Measurements from ENCODE around the gene USB1. TPM values are rescaled to one million over a fixed set of nuclear protein-coding genes. Genes with fewer than 3 reads are reported as not detected.
A peak's percentile ranks its signal among the peaks of the same experiment; 100 is the strongest.

USB1 gene, protein sequence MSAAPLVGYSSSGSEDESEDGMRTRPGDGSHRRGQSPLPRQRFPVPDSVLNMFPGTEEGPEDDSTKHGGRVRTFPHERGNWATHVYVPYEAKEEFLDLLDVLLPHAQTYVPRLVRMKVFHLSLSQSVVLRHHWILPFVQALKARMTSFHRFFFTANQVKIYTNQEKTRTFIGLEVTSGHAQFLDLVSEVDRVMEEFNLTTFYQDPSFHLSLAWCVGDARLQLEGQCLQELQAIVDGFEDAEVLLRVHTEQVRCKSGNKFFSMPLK
- total RNA-seq = 10 to 100 TPM; 22.6 to 74.1 TPM

GRCh38 chr16:58000706-58001676, at the start of gene USB1:
Gene USB1 (plus strand): TSS chr16:58001407. CDS start chr16:58001484, 77 bp downstream.
- TF ChIP-seq, protein P1, sequence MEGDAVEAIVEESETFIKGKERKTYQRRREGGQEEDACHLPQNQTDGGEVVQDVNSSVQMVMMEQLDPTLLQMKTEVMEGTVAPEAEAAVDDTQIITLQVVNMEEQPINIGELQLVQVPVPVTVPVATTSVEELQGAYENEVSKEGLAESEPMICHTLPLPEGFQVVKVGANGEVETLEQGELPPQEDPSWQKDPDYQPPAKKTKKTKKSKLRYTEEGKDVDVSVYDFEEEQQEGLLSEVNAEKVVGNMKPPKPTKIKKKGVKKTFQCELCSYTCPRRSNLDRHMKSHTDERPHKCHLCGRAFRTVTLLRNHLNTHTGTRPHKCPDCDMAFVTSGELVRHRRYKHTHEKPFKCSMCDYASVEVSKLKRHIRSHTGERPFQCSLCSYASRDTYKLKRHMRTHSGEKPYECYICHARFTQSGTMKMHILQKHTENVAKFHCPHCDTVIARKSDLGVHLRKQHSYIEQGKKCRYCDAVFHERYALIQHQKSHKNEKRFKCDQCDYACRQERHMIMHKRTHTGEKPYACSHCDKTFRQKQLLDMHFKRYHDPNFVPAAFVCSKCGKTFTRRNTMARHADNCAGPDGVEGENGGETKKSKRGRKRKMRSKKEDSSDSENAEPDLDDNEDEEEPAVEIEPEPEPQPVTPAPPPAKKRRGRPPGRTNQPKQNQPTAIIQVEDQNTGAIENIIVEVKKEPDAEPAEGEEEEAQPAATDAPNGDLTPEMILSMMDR (IDR thresholded peaks at IDR 0.05) = peak; percentile 73 to 83 (median 80)
- TF ChIP-seq POLR2AphosphoS5 (IDR thresholded peaks at IDR 0.05) (peak; percentile 75), POLR2A (IDR thresholded peaks at IDR 0.05) (peak; percentile 65)
- DNase-seq (ENCODE audit: low spot score) = peak; percentile 83
- Histone ChIP-seq H3K27me3 (replicated peaks; ENCODE audit: insufficient read depth) (no peaks in the 10 kb centered on the region), H3K4me1 (replicated peaks) (peaks cover 10% of the 10 kb centered on the region), H3K27ac (peak within 1 kb of the TSS; percentile 75 to 79), H3K36me3 (peaks cover 8 to 19% of the 10 kb centered on the region in 2 donors), H3K9me3 (no peaks in the 10 kb centered on the region), H3K4me3 (peak within 1 kb of the TSS; percentile 71 to 82)
- intact Hi-C loops (cut with DNase I) = loop anchor here (2.0 to 5.0 kb wide), 3 partner anchors 102 to 424 kb away; no protein-coding TSS in a partner anchor
- 2% methylated on average over 68 of the region's 81 CpGs for WGBS

- TF ChIP-seq POLR2AphosphoS5 (IDR thresholded peaks at IDR 0.05) (no peak), POLR2A (IDR thresholded peaks at IDR 0.05) (no peak)
- TF ChIP-seq, protein P1 (IDR thresholded peaks at IDR 0.05) = no peak
- H3K36me3 ChIP-seq = no peaks in the 10 kb centered on the region
- no peak overlapping the region for H3K4me3 ChIP-seq
- 91% methylated on average over 9 of the region's 9 CpGs for WGBS
- no peaks in the 10 kb centered on the region for H3K9me3 ChIP-seq
- H3K27ac ChIP-seq = no peak overlapping the region
- no peak for DNase-seq (ENCODE audit: low spot score)
- H3K4me1 ChIP-seq (replicated peaks) = no peaks in the 10 kb centered on the region
- intact Hi-C loops (cut with DNase I) = no loop called here
- no peaks in the 10 kb centered on the region for H3K27me3 ChIP-seq (replicated peaks; ENCODE audit: insufficient read depth)
Observed at GRCh38 chr16:57952909-57953308, 48.3 kb upstream of the USB1 start.

DNA sequence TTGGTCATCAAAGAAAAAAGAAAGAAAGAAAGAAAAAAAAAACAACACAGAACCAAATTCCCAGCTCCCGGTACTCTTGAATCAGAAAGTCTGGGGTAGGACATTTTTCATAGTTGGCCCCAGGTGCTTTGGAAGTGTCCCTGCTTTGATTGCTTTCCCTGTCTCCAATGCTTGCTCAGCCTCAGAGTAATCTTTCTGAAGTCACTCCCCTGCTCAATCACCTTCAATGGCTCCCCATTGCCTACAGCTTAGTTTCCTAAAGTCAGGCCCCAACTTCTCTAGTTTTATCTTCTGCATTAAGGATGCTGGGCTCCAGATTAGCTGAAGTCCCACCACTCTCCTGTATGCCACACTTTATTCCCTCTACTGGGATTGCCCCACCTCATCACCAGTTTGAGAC, 47.4 kb upstream of the USB1 start:
- no peak for DNase-seq (ENCODE audit: low spot score)
- intact Hi-C loops (cut with DNase I) = no loop called here
- no peaks in the 10 kb centered on the region for H3K9me3 ChIP-seq
- H3K4me1 ChIP-seq (replicated peaks) = no peaks in the 10 kb centered on the region
- H3K27ac ChIP-seq = no peak overlapping the region
- no peaks in the 10 kb centered on the region for H3K36me3 ChIP-seq
- H3K4me3 ChIP-seq = no peak overlapping the region
- WGBS = 100% methylated on average over 1 of the region's 1 CpG
- H3K27me3 ChIP-seq (replicated peaks; ENCODE audit: insufficient read depth) = no peaks in the 10 kb centered on the region
- TF ChIP-seq, protein P1 (IDR thresholded peaks at IDR 0.05) = no peak
- TF ChIP-seq POLR2A (IDR thresholded peaks at IDR 0.05) (no peak), POLR2AphosphoS5 (IDR thresholded peaks at IDR 0.05) (no peak)

DNA sequence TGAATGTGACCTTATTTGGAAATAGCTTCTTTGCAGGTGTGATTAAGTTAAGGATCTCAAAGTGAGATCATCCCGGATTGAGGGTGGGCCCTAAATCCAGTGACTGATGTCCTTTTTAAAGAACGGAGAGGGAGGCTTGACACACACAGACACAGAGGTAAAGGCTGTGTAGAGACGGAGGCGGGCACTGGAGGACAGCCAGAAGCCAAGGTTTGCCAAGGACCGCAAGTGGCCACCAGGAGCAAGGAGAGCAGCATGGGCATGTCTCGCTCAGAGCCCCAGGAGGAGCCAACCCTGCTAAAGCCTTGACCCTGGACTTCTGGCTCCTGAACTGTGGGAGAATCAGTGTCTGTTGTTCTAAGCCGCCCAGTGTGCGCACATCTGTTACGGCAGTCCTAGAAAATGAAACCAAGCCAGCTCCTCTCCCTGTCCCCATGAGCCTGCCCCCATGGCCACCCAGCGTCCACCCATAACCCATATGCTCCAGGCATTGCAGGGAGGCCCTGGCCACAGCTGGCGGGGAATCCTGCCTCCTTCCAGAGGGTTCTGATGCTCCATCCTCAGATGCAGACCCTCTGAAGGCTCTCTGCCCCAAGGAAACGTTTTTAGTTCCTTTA, 45.5 kb upstream of the USB1 start:
- H3K9me3 ChIP-seq = no peaks in the 10 kb centered on the region
- no peak overlapping the region for H3K27ac ChIP-seq
- H3K4me1 ChIP-seq (replicated peaks) = no peaks in the 10 kb centered on the region
- WGBS = 63% methylated on average over 12 of the region's 12 CpGs
- no peaks in the 10 kb centered on the region for H3K27me3 ChIP-seq (replicated peaks; ENCODE audit: insufficient read depth)
- intact Hi-C loops (cut with DNase I) = no loop called here
- H3K4me3 ChIP-seq = no peak overlapping the region
- no peaks in the 10 kb centered on the region for H3K36me3 ChIP-seq
- DNase-seq (ENCODE audit: low spot score) = peak; percentile 45
- TF ChIP-seq POLR2AphosphoS5 (IDR thresholded peaks at IDR 0.05) = no peak
- TF ChIP-seq, protein P1 (IDR thresholded peaks at IDR 0.05) = peak in 1 of 4 experiments; percentile 27

Measured in prostate gland (tissue), 2 donors.